ENCODE measurements around the gene IRF3. TPM values are rescaled to one million over a fixed set of nuclear protein-coding genes. Genes with fewer than 3 reads are reported as not detected.
A peak's percentile ranks its signal among the peaks of the same experiment; 100 is the strongest.

Gene IRF3
- total RNA-seq, 1 experiment from 2014 or later, result 131 TPM

DNA sequence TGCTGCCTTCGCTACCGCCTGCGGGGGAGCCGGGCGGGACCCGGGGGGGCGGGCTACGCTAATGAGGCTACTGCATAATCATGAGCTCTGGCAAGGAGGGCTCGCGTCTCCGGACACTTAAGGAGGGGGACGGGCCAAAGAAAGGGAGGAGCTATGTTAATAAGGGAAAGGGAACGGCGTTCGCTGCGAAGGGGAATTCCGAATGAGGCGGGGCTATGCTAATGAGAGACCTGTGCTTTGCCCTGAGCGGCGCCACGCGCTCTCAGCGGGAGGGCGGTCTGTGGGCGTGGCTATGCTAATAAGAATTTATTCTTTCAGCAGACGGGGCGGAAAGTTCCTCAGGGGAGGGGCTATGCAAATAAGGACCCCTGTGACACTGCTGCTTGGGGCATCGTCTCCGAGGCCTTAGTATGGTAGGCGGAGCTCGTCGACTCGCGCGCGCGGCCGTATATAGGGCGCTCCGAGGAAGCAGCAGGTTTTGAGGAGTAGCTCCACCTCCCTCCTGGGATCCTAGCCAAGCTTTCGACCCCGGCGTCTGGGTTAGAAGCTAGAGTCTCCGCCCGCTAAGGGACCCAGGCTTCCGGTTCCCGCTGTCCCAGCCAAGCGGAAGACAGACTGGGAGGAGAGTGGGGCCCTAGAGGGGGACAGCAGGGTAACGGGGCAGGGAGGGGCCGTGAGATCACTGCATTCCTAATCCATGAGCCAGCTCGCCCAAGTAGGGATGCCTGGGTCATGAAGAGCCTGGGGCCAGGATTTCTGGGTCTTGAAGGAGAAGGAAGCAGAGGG, 25.4 kb downstream of the IRF3 start, which contains the start of gene RRAS:
TSS of gene RRAS (minus strand) at position 31 of the 786 bp plus-strand sequence. CDS start 45 bp downstream, outside the sequence.
- Mint-ChIP-seq H3K4me3 (ENCODE audit: unreplicated experiment) (peak within 1 kb of the TSS; percentile 91), H3K27me3 (ENCODE audit: insufficient read depth, unreplicated experiment) (no peaks in the 10 kb centered on the region), H3K27ac (ENCODE audit: unreplicated experiment) (peak within 1 kb of the TSS; percentile 100), H3K9me3 (ENCODE audit: unreplicated experiment) (no peaks in the 10 kb centered on the region), H3K36me3 (ENCODE audit: insufficient read depth, unreplicated experiment) (peaks cover 74% of the 10 kb centered on the region), H3K4me1 (ENCODE audit: low read depth, unreplicated experiment) (peaks cover 43% of the 10 kb centered on the region)
- no TSS peak for BruUV-seq (replicated peaks)
- ChIA-PET POLR2A (interaction anchor here (0.5 to 1.6 kb wide), 34 partner anchors 9 to 689 kb away, joined by 3 to 50 read pairs (median 5); partner anchors contain the start of genes ALDH16A1, AP2A1, ATF5 and BCL2L12), CTCF (interaction anchor here (0.5 to 1.4 kb wide), 20 partner anchors 8 to 1436 kb away, joined by 3 to 11 read pairs (median 4); partner anchors contain the start of genes NOSIP, PRR12, PRRG2 and RUVBL2)
- peak within 1 kb of the TSS; percentile 59 for H3K4me3 ChIP-seq (ENCODE audit: low read depth, low read length)
- TF ChIP-seq, protein P1, sequence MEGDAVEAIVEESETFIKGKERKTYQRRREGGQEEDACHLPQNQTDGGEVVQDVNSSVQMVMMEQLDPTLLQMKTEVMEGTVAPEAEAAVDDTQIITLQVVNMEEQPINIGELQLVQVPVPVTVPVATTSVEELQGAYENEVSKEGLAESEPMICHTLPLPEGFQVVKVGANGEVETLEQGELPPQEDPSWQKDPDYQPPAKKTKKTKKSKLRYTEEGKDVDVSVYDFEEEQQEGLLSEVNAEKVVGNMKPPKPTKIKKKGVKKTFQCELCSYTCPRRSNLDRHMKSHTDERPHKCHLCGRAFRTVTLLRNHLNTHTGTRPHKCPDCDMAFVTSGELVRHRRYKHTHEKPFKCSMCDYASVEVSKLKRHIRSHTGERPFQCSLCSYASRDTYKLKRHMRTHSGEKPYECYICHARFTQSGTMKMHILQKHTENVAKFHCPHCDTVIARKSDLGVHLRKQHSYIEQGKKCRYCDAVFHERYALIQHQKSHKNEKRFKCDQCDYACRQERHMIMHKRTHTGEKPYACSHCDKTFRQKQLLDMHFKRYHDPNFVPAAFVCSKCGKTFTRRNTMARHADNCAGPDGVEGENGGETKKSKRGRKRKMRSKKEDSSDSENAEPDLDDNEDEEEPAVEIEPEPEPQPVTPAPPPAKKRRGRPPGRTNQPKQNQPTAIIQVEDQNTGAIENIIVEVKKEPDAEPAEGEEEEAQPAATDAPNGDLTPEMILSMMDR (IDR thresholded peaks at IDR 0.05; ENCODE audit: insufficient read depth in 1 of 2, low read depth in 1 of 2, low read length in 1 of 2, severe bottlenecking in 1 of 2, unreplicated experiment in 1 of 2), result no peak
- peaks cover 7% of the 10 kb centered on the region for H3K4me1 ChIP-seq
- no peaks in the 10 kb centered on the region for H3K27me3 ChIP-seq (replicated peaks; ENCODE audit: control insufficient read depth, insufficient read depth, low read length)
- peak; percentile 100 for DNase-seq
- no peaks in the 10 kb centered on the region for H3K9me3 ChIP-seq
- intact Hi-C loops (cut with micrococcal nuclease; ENCODE audit: unreplicated experiment), result loop anchor here (1.0 to 2.0 kb wide), 5 partner anchors 25 to 237 kb away; partner anchors contain the start of genes AKT1S1, AP2A1, BCL2L12 and IRF3
- no peaks in the 10 kb centered on the region for H3K36me3 ChIP-seq (ENCODE audit: control insufficient read depth, insufficient read depth, low read length)

DNA sequence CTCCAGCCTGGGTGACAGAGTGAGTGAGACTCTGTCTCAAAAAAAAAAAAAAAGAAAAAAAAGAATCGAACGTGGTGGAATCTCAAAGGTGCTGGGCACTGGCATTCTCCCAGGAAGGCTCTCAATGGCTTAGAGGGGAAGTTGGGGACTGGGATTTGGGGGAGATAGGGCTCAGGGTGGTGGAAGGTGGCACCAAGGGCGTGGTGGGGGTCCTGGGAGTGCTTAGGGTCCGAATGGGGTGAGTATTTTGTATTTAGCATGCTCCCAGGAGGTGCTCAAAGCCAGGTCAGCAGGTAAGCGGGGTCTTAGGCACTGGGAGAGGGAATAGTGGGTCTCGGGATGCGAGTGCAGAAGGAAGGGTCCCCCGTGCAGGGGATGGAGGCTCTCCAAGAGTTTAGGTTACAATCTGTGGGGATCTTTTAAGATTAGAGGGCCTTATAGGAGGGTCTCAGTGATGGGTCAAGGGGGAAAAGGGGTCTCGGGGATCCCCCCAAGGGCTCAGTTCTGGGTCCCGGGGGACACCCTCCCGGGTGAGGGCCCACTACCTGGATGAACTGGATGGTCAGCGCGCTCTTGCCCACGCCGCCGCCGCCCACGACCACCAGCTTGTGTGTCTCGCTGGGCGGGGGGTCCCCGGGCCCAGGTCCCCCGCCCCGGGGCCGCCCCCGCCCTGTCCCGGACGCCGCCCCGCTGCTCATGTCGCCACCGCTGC, 26.1 kb downstream of the IRF3 start:
- Mint-ChIP-seq H3K4me1 (ENCODE audit: low read depth, unreplicated experiment) (peaks cover 43% of the 10 kb centered on the region), H3K36me3 (ENCODE audit: insufficient read depth, unreplicated experiment) (peaks cover 77% of the 10 kb centered on the region), H3K4me3 (ENCODE audit: unreplicated experiment) (peak overlapping the region; percentile 91), H3K9me3 (ENCODE audit: unreplicated experiment) (no peaks in the 10 kb centered on the region), H3K27ac (ENCODE audit: unreplicated experiment) (peak overlapping the region; percentile 100), H3K27me3 (ENCODE audit: insufficient read depth, unreplicated experiment) (no peaks in the 10 kb centered on the region)
- Histone ChIP-seq H3K4me3 (ENCODE audit: low read depth, low read length) (peak overlapping the region; percentile 43), H3K36me3 (ENCODE audit: control insufficient read depth, insufficient read depth, low read length) (no peaks in the 10 kb centered on the region), H3K27me3 (replicated peaks; ENCODE audit: control insufficient read depth, insufficient read depth, low read length) (no peaks in the 10 kb centered on the region), H3K4me1 (peaks cover 7% of the 10 kb centered on the region), H3K9me3 (no peaks in the 10 kb centered on the region)
- ChIA-PET CTCF (interaction anchor here (0.6 to 1.4 kb wide), 14 partner anchors 8 to 646 kb away, joined by 3 to 11 read pairs (median 7); partner anchors contain the start of genes NOSIP, PRR12, PRRG2 and RUVBL2), POLR2A (interaction anchor here (0.5 to 1.6 kb wide), 27 partner anchors 8 to 689 kb away, joined by 3 to 50 read pairs (median 5); partner anchors contain the start of genes ALDH16A1, ATF5, BCL2L12 and IRF3)
- BruUV-seq (replicated peaks), result no TSS peak
- intact Hi-C loops (cut with micrococcal nuclease; ENCODE audit: unreplicated experiment), result loop anchor here (1.0 to 2.0 kb wide), 5 partner anchors 26 to 238 kb away; partner anchors contain the start of genes AKT1S1, AP2A1, BCL2L12 and IRF3
- TF ChIP-seq, protein P1 (IDR thresholded peaks at IDR 0.05; ENCODE audit: insufficient read depth in 1 of 2, low read depth in 1 of 2, low read length in 1 of 2, severe bottlenecking in 1 of 2, unreplicated experiment in 1 of 2), result no peak
- DNase-seq, result no peak
